MM.1S (cell line): ENCODE measurements around the gene WHRN.

Experiments used
- DNase-seq: peaks from one replicate; pipeline ENCODE4 v3.0.0-alpha.2; 2015
- H2AFZ ChIP-seq: fragments of 300-600 bp; sonication (generic); 2 replicates; pipeline ENCODE4 v1.6.0; 2016; ENCODE audit warnings: antibody characterized with exemption, low read length
- H3F3A ChIP-seq: fragments of 300-600 bp; sonication (generic); 2 replicates; pipeline ENCODE4 v1.6.1; 2016; ENCODE audit warnings: mild to moderate bottlenecking, antibody characterized with exemption, low read length, moderate library complexity, mixed read lengths; ENCODE audit not compliant: insufficient read depth
- H3K27ac ChIP-seq: fragments of 300-600 bp; sonication (generic); 2 replicates; pipeline ENCODE4 v1.5.1; 2016; ENCODE audit warnings: mild to moderate bottlenecking, low read length
- H3K27me3 ChIP-seq: fragments of 300-600 bp; sonication (generic); replicated peaks from 2 replicates; pipeline ENCODE4 v1.6.0; 2016; ENCODE audit warnings: low read length; ENCODE audit not compliant: insufficient read depth
- H3K36me3 ChIP-seq: fragments of 300-600 bp; sonication (generic); replicated peaks from 2 replicates; pipeline ENCODE4 v1.6.1; 2016; ENCODE audit warnings: mild to moderate bottlenecking, low read length, mixed read lengths; ENCODE audit not compliant: insufficient read depth
- H3K4me1 ChIP-seq: fragments of 300-600 bp; sonication (generic); 2 replicates; pipeline ENCODE4 v1.6.1; 2016; ENCODE audit warnings: low read length, mixed read lengths
- H3K4me2 ChIP-seq: fragments of 300-600 bp; sonication (generic); 2 replicates; pipeline ENCODE4 v1.6.0; 2016; ENCODE audit warnings: low read depth, low read length
- H3K4me3 ChIP-seq: fragments of 300-600 bp; sonication (generic); 2 replicates; pipeline ENCODE4 v1.5.1; 2016; ENCODE audit warnings: low read length, mixed read lengths
- H3K79me2 ChIP-seq: fragments of 300-600 bp; sonication (generic); 2 replicates; pipeline ENCODE4 v1.6.1; 2016; ENCODE audit warnings: mixed run types, low read length, mixed read lengths
- H3K9ac ChIP-seq: fragments of 300-600 bp; sonication (generic); 2 replicates; pipeline ENCODE4 v1.6.1; 2016; ENCODE audit warnings: low read length, mixed read lengths
- H3K9me2 ChIP-seq: fragments of 300-600 bp; sonication (generic); replicated peaks from 2 replicates; pipeline ENCODE4 v1.6.1; 2016; ENCODE audit warnings: mild to moderate bottlenecking, low read length, mixed read lengths; ENCODE audit not compliant: insufficient read depth
- H3K9me3 ChIP-seq: fragments of 300-600 bp; sonication (generic); replicated peaks from 2 replicates; pipeline ENCODE4 v1.6.1; 2016; ENCODE audit warnings: mild to moderate bottlenecking, low read length, mixed read lengths; ENCODE audit not compliant: insufficient read depth
- H4K20me1 ChIP-seq: fragments of 300-600 bp; sonication (generic); 2 replicates; pipeline ENCODE4 v1.6.1; 2016; ENCODE audit warnings: mild to moderate bottlenecking, low read length, moderate library complexity, mixed read lengths; ENCODE audit not compliant: insufficient read depth
- CTCF ChIP-seq: fragments of 300-600 bp; sonication (generic); IDR thresholded peaks from 2 replicates; pipeline ENCODE4 v1.5.1; 2016; ENCODE audit warnings: antibody characterized with exemption, low read length, mixed read lengths
- EZH2 ChIP-seq: fragments of 300-600 bp; sonication (generic); optimal IDR thresholded peaks from 2 replicates; pipeline ENCODE3; 2017; ENCODE audit warnings: low read depth, mild to moderate bottlenecking, antibody characterized with exemption, low read length, mixed read lengths
- EZH2phosphoT487 ChIP-seq: fragments of 300-600 bp; sonication (generic); IDR thresholded peaks from 2 replicates; pipeline ENCODE4 v1.6.1; 2018; ENCODE audit warnings: antibody characterized with exemption, low read length

Gene WHRN

GRCh38 chr9:114465417-114465816 is 39.9 kb downstream of the WHRN start:
- no peak overlapping the region for H2AFZ ChIP-seq
- H3F3A ChIP-seq = no peaks in the 10 kb centered on the region; the same call in 1 of the 2 replicates
- H3K9ac ChIP-seq = no peak overlapping the region
- no peaks in the 10 kb centered on the region for H3K9me2 ChIP-seq
- H3K4me3 ChIP-seq = no peak overlapping the region
- no peaks in the 10 kb centered on the region for H3K36me3 ChIP-seq
- no peaks in the 10 kb centered on the region for H3K27me3 ChIP-seq
- no peak for TF ChIP-seq CTCF
- TF ChIP-seq EZH2 = no peak
- no peak for TF ChIP-seq EZH2phosphoT487
- no peak overlapping the region for H3K27ac ChIP-seq
- H3K79me2 ChIP-seq = 0 out of 2 replicates have a peak, but pooled peaks cover 18% of the 10 kb centered on the region
- no peaks in the 10 kb centered on the region for H3K4me1 ChIP-seq
- no peak overlapping the region for H3K4me2 ChIP-seq
- no peak for DNase-seq
- H3K9me3 ChIP-seq = no peaks in the 10 kb centered on the region
- no peaks in the 10 kb centered on the region for H4K20me1 ChIP-seq

GRCh38 chr9:114464281-114465051 is 40.8 kb downstream of the WHRN start:
- Histone ChIP-seq H3K79me2 (0 out of 2 replicates have a peak, but pooled peaks cover 15% of the 10 kb centered on the region), H3K9ac (no peak overlapping the region), H3K4me1 (no peaks in the 10 kb centered on the region), H4K20me1 (no peaks in the 10 kb centered on the region), H3K27me3 (no peaks in the 10 kb centered on the region), H3K9me3 (no peaks in the 10 kb centered on the region), H3K9me2 (no peaks in the 10 kb centered on the region), H2AFZ (no peak overlapping the region), H3K27ac (no peak overlapping the region), H3K36me3 (no peaks in the 10 kb centered on the region), H3K4me3 (no peak overlapping the region), H3K4me2 (no peak overlapping the region), H3F3A (no peaks in the 10 kb centered on the region; the same call in 1 of the 2 replicates)
- TF ChIP-seq CTCF (no peak), EZH2phosphoT487 (no peak), EZH2 (no peak)
- DNase-seq = no peak

GRCh38 chr9:114462791-114463190 is 42.5 kb downstream of the WHRN start:
- Histone ChIP-seq H3K9me3 (no peaks in the 10 kb centered on the region), H3K4me1 (no peaks in the 10 kb centered on the region), H3K27me3 (no peaks in the 10 kb centered on the region), H3K36me3 (no peaks in the 10 kb centered on the region), H3K27ac (no peak overlapping the region), H3K4me2 (no peak overlapping the region), H3K79me2 (0 out of 2 replicates have a peak, but pooled peaks cover 7% of the 10 kb centered on the region), H3K9me2 (no peaks in the 10 kb centered on the region), H3K9ac (no peak overlapping the region), H3K4me3 (no peak overlapping the region), H4K20me1 (no peaks in the 10 kb centered on the region), H3F3A (no peaks in the 10 kb centered on the region; the same call in 1 of the 2 replicates), H2AFZ (no peak overlapping the region)
- no peak for DNase-seq
- TF ChIP-seq CTCF = no peak
- no peak for TF ChIP-seq EZH2
- TF ChIP-seq EZH2phosphoT487 = no peak
